ENCODE results near the gene NDRG2. TPM values are rescaled to one million over a fixed set of nuclear protein-coding genes. Genes with fewer than 3 reads are reported as not detected.

NDRG2 gene
- total RNA-seq, 1 experiment from 2014 or later, result 0.82 TPM

- TF ChIP-seq CTCF (IDR thresholded peaks at IDR 0.05; ENCODE audit: unreplicated experiment), result no peak
- POLR2A ChIA-PET, result interaction anchor here (0.5 to 0.6 kb wide), 2 partner anchors 10 to 383 kb away, joined by 3 to 4 read pairs; no protein-coding TSS in a partner anchor
- BruUV-seq (replicated peaks), result no TSS peak
- H3K9me3 Mint-ChIP-seq (ENCODE audit: unreplicated experiment), result no peaks in the 10 kb centered on the region
- intact Hi-C loops (cut with micrococcal nuclease), result no loop called here
- H3K36me3 Mint-ChIP-seq (ENCODE audit: insufficient read depth, unreplicated experiment), result no peaks in the 10 kb centered on the region
- no peaks in the 10 kb centered on the region for H3K4me1 Mint-ChIP-seq (ENCODE audit: insufficient read depth, unreplicated experiment)
- no peaks in the 10 kb centered on the region for H3K27me3 Mint-ChIP-seq (ENCODE audit: insufficient read depth, unreplicated experiment)
- H3K4me3 Mint-ChIP-seq (ENCODE audit: unreplicated experiment), result no peak overlapping the region
- no peak overlapping the region for H3K27ac Mint-ChIP-seq (ENCODE audit: low read depth, unreplicated experiment)
- no peak for DNase-seq (ENCODE audit: unreplicated experiment)
- CTCF ChIA-PET, result interaction anchor here (0.6 to 1.2 kb wide), 5 partner anchors 13 to 404 kb away, joined by 3 read pairs; no protein-coding TSS in a partner anchor
Measured at GRCh38 chr14:21053184-21054122, 28.6 kb upstream of the NDRG2 start.

DNA sequence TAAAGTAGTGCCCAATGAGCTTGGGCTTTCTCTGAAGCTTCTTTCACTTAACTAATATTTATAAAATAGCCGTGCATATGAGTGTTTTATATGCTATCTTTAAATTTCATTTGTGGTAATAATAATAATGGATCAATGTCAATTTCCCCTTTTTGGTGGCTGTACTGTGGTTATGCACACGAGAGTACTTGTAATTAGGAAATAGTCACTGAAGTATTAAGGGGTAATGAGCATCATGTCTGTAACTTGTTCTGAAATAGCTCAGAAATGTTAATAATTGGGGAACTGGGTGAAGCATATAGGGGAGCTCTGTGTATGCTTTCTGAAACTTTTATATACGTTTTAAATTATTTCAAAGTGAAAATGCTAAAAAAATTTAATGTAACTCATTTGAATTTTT, 25.7 kb upstream of the NDRG2 start:
- H3K4me1 Mint-ChIP-seq (ENCODE audit: insufficient read depth, unreplicated experiment), result no peaks in the 10 kb centered on the region
- intact Hi-C loops (cut with micrococcal nuclease), result no loop called here
- no peak for TF ChIP-seq CTCF (IDR thresholded peaks at IDR 0.05; ENCODE audit: unreplicated experiment)
- H3K36me3 Mint-ChIP-seq (ENCODE audit: insufficient read depth, unreplicated experiment), result no peaks in the 10 kb centered on the region
- H3K27me3 Mint-ChIP-seq (ENCODE audit: insufficient read depth, unreplicated experiment), result no peaks in the 10 kb centered on the region
- DNase-seq (ENCODE audit: unreplicated experiment), result no peak
- H3K27ac Mint-ChIP-seq (ENCODE audit: low read depth, unreplicated experiment), result no peak overlapping the region
- H3K4me3 Mint-ChIP-seq (ENCODE audit: unreplicated experiment), result no peak overlapping the region
- ChIA-PET CTCF (interaction anchor here (0.6 to 6.6 kb wide), 5 partner anchors 10 to 674 kb away, joined by 6 to 62 read pairs (median 7); no protein-coding TSS in a partner anchor), POLR2A (interaction anchor here (1.0 kb wide), 1 partner anchor 8 kb away, joined by 5 read pairs; no protein-coding TSS in a partner anchor)
- no peaks in the 10 kb centered on the region for H3K9me3 Mint-ChIP-seq (ENCODE audit: unreplicated experiment)
- BruUV-seq (replicated peaks), result no TSS peak

DNA sequence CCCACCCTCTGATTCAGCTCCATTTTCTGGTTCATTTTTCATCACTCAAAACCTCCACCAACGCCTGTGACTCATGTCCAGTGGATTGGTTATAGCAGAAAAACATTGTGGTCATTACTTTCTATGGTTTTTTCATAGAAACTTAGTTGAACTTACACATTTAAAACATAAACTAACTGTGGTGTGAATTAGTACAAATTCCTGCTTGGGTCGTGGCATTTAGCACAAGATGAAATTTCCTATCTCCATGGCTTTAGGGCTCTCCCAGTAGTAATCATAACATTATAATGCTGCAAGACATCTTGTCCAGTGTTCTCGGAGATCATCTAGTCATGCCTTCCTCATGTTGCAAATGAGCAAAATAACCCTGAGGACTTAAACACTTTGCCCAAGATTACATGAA, 24.4 kb upstream of the NDRG2 start:
- ChIA-PET CTCF (interaction anchor here (0.6 to 6.6 kb wide), 6 partner anchors 18 to 55 kb away, joined by 3 to 62 read pairs (median 18); partner anchors contain the start of gene TMEM253), POLR2A (interaction anchor here (0.7 kb wide), 1 partner anchor 19 kb away, joined by 3 read pairs; no protein-coding TSS in a partner anchor)
- H3K27me3 Mint-ChIP-seq (ENCODE audit: insufficient read depth, unreplicated experiment), result no peaks in the 10 kb centered on the region
- no TSS peak for BruUV-seq (replicated peaks)
- no peak for DNase-seq (ENCODE audit: unreplicated experiment)
- H3K4me1 Mint-ChIP-seq (ENCODE audit: insufficient read depth, unreplicated experiment), result peaks cover 8% of the 10 kb centered on the region
- H3K36me3 Mint-ChIP-seq (ENCODE audit: insufficient read depth, unreplicated experiment), result peaks cover 6% of the 10 kb centered on the region
- intact Hi-C loops (cut with micrococcal nuclease), result no loop called here
- H3K9me3 Mint-ChIP-seq (ENCODE audit: unreplicated experiment), result no peaks in the 10 kb centered on the region
- H3K4me3 Mint-ChIP-seq (ENCODE audit: unreplicated experiment), result no peak overlapping the region
- no peak for TF ChIP-seq CTCF (IDR thresholded peaks at IDR 0.05; ENCODE audit: unreplicated experiment)
- H3K27ac Mint-ChIP-seq (ENCODE audit: low read depth, unreplicated experiment), result no peak overlapping the region

DNA sequence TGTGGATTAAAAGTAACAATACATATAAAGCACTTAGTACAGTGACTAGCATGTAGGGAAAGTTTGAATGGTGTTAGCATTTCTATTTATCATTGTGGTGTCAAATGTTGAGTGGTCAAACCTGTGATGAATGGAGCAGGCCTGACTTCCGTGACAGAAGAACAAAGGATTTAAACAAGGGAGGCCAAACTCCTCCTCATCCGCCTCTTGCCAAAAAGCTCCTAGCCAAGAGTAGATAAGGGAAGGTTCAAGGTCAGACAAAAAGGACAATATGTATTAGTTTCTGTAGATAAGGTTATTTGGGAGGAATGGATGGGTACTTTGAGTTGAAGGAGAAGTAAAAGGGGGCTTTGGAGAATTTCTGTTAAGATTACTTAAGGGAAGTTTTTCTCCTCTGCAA, 23.8 kb upstream of the NDRG2 start:
- no peak for TF ChIP-seq CTCF (IDR thresholded peaks at IDR 0.05; ENCODE audit: unreplicated experiment)
- Mint-ChIP-seq H3K4me1 (ENCODE audit: insufficient read depth, unreplicated experiment) (peaks cover 13% of the 10 kb centered on the region), H3K36me3 (ENCODE audit: insufficient read depth, unreplicated experiment) (peaks cover 6% of the 10 kb centered on the region), H3K9me3 (ENCODE audit: unreplicated experiment) (no peaks in the 10 kb centered on the region), H3K4me3 (ENCODE audit: unreplicated experiment) (no peak overlapping the region), H3K27me3 (ENCODE audit: insufficient read depth, unreplicated experiment) (no peaks in the 10 kb centered on the region), H3K27ac (ENCODE audit: low read depth, unreplicated experiment) (no peak overlapping the region)
- intact Hi-C loops (cut with micrococcal nuclease), result no loop called here
- DNase-seq (ENCODE audit: unreplicated experiment), result no peak
- CTCF ChIA-PET, result interaction anchor here (0.5 to 6.6 kb wide), 12 partner anchors 9 to 356 kb away, joined by 3 to 62 read pairs (median 4); partner anchors contain the start of gene TMEM253
- POLR2A ChIA-PET, result interaction anchor here (0.7 to 1.9 kb wide), 2 partner anchors 8 to 39 kb away, joined by 4 to 6 read pairs; no protein-coding TSS in a partner anchor
- no TSS peak for BruUV-seq (replicated peaks)

Measured in MCF 10A (cell line).